Adipocyte (in vitro differentiated cells): ENCODE data around the gene PPM1M.

Experiments used
- DNase-seq: peaks from one replicate; pipeline ENCODE4 v3.0.0-alpha.2; 2015; ENCODE audit warnings: low read depth
- H3K27me3 ChIP-seq: replicated peaks from 2 replicates; pipeline ENCODE4 v1.7.0; 2013; ENCODE audit warnings: mild to moderate bottlenecking, low read length, moderate library complexity; ENCODE audit not compliant: control insufficient read depth, insufficient read depth
- H3K36me3 ChIP-seq: 2 replicates; pipeline ENCODE4 v1.7.0; 2013; ENCODE audit warnings: low read length, mild to moderate bottlenecking, moderate library complexity; ENCODE audit not compliant: control insufficient read depth, insufficient read depth, severe bottlenecking
- H3K4me1 ChIP-seq: 2 replicates; pipeline ENCODE4 v1.7.0; 2013; ENCODE audit warnings: mild to moderate bottlenecking, low read length, moderate library complexity; ENCODE audit not compliant: control insufficient read depth, insufficient read depth
- H3K4me3 ChIP-seq: 2 replicates; pipeline ENCODE4 v1.7.0; 2013; ENCODE audit warnings: mild to moderate bottlenecking, low read length, moderate library complexity
- H3K9ac ChIP-seq: 2 replicates; pipeline ENCODE4 v1.7.0; 2013; ENCODE audit warnings: mild to moderate bottlenecking, low read length, moderate library complexity
- H3K9me3 ChIP-seq: 2 replicates; pipeline ENCODE4 v1.7.0; 2013; ENCODE audit warnings: mild to moderate bottlenecking, low read length, moderate library complexity; ENCODE audit not compliant: control insufficient read depth

The PPM1M gene

DNA sequence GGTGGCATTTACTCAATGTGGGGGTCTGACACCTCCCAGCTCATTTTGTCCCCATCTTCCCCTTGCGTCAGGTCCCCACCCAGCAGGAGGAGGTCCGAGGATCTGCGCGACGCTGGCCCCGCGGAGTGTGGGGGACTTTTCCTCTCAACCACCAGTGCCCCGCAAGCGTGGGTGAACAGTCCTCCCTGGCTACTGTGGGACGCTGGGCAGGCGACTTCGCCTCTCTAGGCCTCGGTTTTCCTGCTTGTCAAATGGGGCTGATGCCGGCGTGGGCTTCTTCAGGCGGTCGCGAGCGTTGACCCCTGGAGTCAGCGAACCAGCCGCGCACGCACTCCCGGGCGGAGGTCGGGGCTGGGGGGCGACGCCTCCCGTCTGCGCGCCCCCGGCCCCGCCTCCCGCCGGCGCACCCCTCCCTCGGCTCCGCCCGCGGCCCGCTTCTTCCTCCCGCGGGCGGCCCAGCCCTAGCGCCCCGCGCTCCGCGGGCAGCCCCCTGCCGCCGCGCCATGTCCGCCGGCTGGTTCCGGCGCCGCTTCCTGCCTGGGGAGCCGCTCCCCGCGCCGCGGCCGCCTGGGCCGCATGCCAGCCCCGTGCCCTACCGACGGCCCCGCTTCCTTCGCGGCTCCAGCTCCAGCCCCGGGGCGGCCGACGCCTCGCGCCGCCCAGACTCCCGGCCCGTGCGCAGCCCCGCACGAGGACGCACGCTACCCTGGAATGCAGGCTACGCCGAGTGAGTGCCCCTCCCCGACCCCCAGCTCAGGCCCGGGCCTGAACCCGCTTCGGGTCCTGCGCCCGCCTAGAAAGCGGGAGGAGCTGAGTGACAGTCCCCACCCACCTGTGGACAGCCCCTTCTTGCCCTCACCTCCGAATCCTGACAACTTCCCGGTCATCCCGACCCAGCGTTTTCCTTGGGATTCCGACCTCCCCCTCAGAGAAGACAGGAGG is at the start of gene PPM1M:
TSS of gene PPM1M (plus strand) at position 438 of the 942 bp plus-strand sequence. CDS start at position 504, 66 bp downstream.
- Histone ChIP-seq H3K4me1 (peaks cover 32% of the 10 kb centered on the region), H3K36me3 (peaks cover 22% of the 10 kb centered on the region), H3K4me3 (peak within 1 kb of the TSS; percentile 82), H3K9me3 (no peaks in the 10 kb centered on the region), H3K9ac (peak within 1 kb of the TSS; percentile 85), H3K27me3 (no peaks in the 10 kb centered on the region)
- DNase-seq, result peak; percentile 80

DNA sequence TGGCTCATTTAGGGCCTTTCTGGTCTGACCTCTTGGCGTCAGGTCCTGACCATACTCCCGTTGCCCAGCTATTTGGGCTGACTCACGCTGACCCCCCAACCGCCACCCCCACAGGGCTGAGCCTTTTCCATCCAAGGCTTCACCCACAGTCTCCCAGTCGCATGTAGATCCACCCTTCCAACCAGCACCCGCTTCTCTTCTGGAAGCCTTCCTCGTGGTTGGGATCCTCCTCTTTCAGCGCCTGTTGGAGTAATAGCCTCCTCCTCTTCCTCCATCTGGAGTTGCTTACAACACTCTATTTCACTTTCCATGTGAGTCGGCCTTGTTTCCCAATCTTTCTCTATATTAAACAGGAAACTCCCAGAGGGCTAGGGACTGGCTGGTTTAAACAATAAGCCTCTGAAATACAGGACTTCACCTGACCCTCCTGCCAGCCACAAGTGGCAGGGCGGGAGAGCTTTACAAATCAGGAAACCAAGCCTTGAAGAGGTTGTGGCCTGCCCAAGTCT is 49.7 kb upstream of the PPM1M start:
- peak; percentile 79 for DNase-seq
- Histone ChIP-seq H3K9ac (peak overlapping the region; percentile 25), H3K27me3 (no peaks in the 10 kb centered on the region), H3K4me3 (peak overlapping the region; percentile 13), H3K4me1 (peaks cover 62% of the 10 kb centered on the region), H3K9me3 (no peaks in the 10 kb centered on the region), H3K36me3 (peaks cover 5% of the 10 kb centered on the region)

- peak overlapping the region; percentile 91 for H3K4me3 ChIP-seq
- no peaks in the 10 kb centered on the region for H3K9me3 ChIP-seq
- peak overlapping the region; percentile 95 for H3K9ac ChIP-seq
- no peaks in the 10 kb centered on the region for H3K27me3 ChIP-seq
- DNase-seq, result no peak
- peaks cover 64% of the 10 kb centered on the region for H3K4me1 ChIP-seq
- peaks cover 13% of the 10 kb centered on the region for H3K36me3 ChIP-seq
These were observed 48.6 kb upstream of the PPM1M start for GRCh38 chr3:52196977-52197376.

- H3K4me3 ChIP-seq, result peak overlapping the region; percentile 91
These were observed 48.1 kb upstream of the PPM1M start for GRCh38 chr3:52197499-52197841.

DNA sequence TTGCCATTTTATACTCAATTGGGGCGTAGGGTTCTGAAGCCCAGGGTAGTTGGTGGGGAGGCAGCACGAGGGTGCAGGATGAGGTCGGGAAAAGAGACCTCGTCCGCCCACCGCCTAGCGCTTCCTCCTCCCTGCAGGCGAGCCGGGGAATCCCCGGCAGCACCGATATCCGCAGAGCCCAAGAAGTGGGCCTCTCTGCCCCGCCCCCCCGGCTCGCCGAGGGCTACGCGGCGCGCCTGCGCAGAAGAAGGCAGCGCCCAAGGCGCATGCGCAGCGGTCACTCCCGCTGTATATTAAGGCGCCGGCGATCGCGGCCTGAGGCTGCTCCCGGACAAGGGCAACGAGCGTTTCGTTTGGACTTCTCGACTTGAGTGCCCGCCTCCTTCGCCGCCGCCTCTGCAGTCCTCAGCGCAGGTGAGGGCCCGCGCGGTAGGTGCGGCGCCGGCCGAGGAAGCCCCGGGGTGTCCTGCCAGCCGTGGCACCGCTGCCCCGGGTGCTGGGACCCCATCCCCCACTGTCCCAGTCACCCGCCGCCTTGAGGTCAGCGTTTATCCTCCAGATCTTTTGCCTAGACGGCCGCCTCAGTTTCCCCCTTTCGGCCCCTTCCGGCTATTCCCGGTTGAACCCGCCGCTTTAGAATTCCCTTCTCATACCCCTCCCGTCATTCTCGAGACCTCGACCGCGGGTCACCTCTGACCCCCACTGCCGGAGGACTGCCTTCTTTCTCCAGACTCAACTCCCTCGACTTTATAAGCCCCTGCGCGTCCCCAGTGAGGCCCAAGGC is 47.5 kb upstream of the PPM1M start, which contains the start of gene ALAS1:
TSS of gene ALAS1 (plus strand) at position 319 of the 784 bp plus-strand sequence. CDS start 1,082 bp downstream, outside the sequence.
- Histone ChIP-seq H3K9ac (peak within 1 kb of the TSS; percentile 95), H3K9me3 (no peaks in the 10 kb centered on the region), H3K36me3 (peaks cover 23% of the 10 kb centered on the region), H3K4me3 (peak within 1 kb of the TSS; percentile 91), H3K4me1 (peaks cover 68% of the 10 kb centered on the region), H3K27me3 (no peaks in the 10 kb centered on the region)
- DNase-seq, result peak; percentile 97

More at GRCh38 chr3:52197499-52197841, 48.1 kb upstream of the PPM1M start:
- DNase-seq, result no peak
- peaks cover 17% of the 10 kb centered on the region for H3K36me3 ChIP-seq
- H3K27me3 ChIP-seq, result no peaks in the 10 kb centered on the region
- peaks cover 67% of the 10 kb centered on the region for H3K4me1 ChIP-seq
- no peaks in the 10 kb centered on the region for H3K9me3 ChIP-seq
- peak overlapping the region; percentile 95 for H3K9ac ChIP-seq

GRCh38 chr3:52198643-52199608 is 46.6 kb upstream of the PPM1M start:
- Histone ChIP-seq H3K4me3 (peak overlapping the region; percentile 91), H3K36me3 (peaks cover 32% of the 10 kb centered on the region), H3K9ac (peak overlapping the region; percentile 95), H3K4me1 (peaks cover 74% of the 10 kb centered on the region), H3K9me3 (no peaks in the 10 kb centered on the region), H3K27me3 (no peaks in the 10 kb centered on the region)
- DNase-seq, result no peak

GRCh38 chr3:52200981-52201679 is 44.4 kb upstream of the PPM1M start:
- no peaks in the 10 kb centered on the region for H3K27me3 ChIP-seq
- no peaks in the 10 kb centered on the region for H3K9me3 ChIP-seq
- H3K4me3 ChIP-seq, result no peak overlapping the region
- peak; percentile 18 for DNase-seq
- peaks cover 54% of the 10 kb centered on the region for H3K36me3 ChIP-seq
- peaks cover 76% of the 10 kb centered on the region for H3K4me1 ChIP-seq
- no peak overlapping the region for H3K9ac ChIP-seq

GRCh38 chr3:52202384-52203077 is 43.0 kb upstream of the PPM1M start:
- H3K4me3 ChIP-seq, result no peak overlapping the region
- H3K4me1 ChIP-seq, result peaks cover 62% of the 10 kb centered on the region
- H3K27me3 ChIP-seq, result no peaks in the 10 kb centered on the region
- H3K9me3 ChIP-seq, result no peaks in the 10 kb centered on the region
- H3K9ac ChIP-seq, result no peak overlapping the region
- DNase-seq, result no peak
- H3K36me3 ChIP-seq, result peaks cover 65% of the 10 kb centered on the region

- Histone ChIP-seq H3K4me1 (peaks cover 58% of the 10 kb centered on the region), H3K27me3 (no peaks in the 10 kb centered on the region), H3K9ac (no peak overlapping the region), H3K36me3 (peaks cover 76% of the 10 kb centered on the region), H3K9me3 (no peaks in the 10 kb centered on the region), H3K4me3 (no peak overlapping the region)
- DNase-seq, result no peak
These were observed 41.9 kb upstream of the PPM1M start for GRCh38 chr3:52203701-52204100.
